Measurements from ENCODE around the gene DCLK1.

- TF ChIP-seq CTCF (IDR thresholded peaks at IDR 0.05) = no peak
- no peak for TF ChIP-seq POLR2A (IDR thresholded peaks at IDR 0.05)
- no peak for TF ChIP-seq POLR2AphosphoS5 (IDR thresholded peaks at IDR 0.05)
Observed at GRCh38 chr13:35764326-35765015, 366.7 kb downstream of the DCLK1 start.

All from prostate gland (tissue), 2 donors.